NAMALWA (cell line): Measurements from ENCODE around the gene LDLRAD4.

Experiments
- DNase-seq: peaks from one replicate; pipeline ENCODE4 v3.0.0-alpha.2; 2015; ENCODE audit warnings: low spot score

LDLRAD4 gene

DNA sequence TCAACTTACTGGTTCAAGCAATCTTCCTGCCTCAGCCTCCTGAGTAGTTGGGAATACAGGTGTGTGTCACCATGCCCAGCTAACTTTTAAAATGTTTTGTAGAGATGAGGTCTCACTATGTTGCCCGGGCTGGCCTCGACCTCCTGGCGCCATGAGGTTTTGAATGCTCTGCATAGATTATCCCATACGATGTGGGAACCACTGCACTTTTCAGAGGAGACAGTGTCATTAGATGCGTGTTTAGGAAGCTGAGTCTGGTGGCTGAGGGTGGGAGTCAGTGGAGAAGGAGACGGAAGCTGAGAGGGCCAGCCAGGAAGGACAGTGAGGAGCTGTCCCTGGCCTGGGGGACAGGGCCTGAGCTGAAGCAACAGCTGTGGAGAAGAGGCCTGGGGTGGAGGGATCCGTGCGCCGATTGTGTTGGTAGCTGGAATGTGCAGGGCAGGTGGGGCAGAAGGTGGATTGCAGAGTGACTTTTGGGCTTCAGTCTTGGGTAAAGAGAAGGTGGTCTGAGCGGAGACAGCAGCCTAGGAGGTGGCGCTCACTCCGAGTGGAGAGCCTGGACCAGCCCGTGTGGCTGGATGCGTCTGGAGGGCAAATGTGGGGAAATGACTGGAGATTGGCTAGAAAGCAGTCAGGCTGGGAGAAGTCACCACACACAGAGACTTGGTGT lies 68.0 kb downstream of the LDLRAD4 start:
- no peak for DNase-seq

DNA sequence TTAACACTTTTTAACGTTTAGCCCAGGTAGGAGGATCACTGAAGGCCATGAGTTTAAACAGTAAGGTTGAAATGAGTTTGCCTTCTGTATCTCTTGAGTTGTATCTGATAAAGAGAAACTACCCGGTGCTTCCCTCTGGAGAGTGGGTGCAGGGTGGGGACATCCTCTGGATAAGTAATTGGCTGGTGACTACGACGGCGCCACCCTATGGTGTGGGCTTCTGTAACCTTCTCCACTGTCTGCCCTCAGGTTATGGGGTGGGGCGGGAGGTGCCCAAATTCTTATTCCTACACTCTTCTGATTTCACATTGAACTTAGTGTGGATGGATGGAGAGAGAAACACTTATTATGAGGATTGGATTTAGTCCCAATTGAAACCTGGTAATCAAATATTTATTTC lies 68.8 kb downstream of the LDLRAD4 start:
- no peak for DNase-seq

- no peak for DNase-seq
These were observed 70.1 kb downstream of the LDLRAD4 start for GRCh38 chr18:13288509-13289133.

- DNase-seq, result no peak
These were observed 71.1 kb downstream of the LDLRAD4 start for GRCh38 chr18:13289481-13290205.

- no peak for DNase-seq
These were observed 72.3 kb downstream of the LDLRAD4 start for GRCh38 chr18:13290856-13291271.

GRCh38 chr18:13291299-13291698 lies 72.7 kb downstream of the LDLRAD4 start:
- DNase-seq, result no peak

- DNase-seq, result no peak
These were observed 73.3 kb downstream of the LDLRAD4 start for GRCh38 chr18:13291745-13292447.

DNA sequence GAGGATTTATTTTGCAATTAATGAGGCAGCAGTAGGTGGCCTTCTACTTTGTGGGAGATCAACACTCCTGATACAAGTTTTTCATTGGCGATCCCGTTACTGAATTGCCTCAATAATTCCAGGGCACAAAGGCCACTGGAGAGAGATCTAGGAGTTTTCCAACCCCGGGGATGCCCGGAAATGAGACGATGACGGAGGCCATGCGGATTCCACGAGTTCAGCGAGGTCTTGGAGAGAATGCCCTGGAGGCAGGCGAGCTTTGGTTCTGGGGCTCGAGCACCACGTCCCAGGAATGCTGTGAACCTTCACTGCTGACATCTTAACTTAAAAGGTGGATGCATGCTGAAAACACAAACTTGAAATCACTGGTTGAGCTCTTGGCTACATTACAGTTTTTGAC lies 74.2 kb downstream of the LDLRAD4 start:
- DNase-seq, result no peak

GRCh38 chr18:13294309-13294708 lies 75.7 kb downstream of the LDLRAD4 start:
- no peak for DNase-seq

- DNase-seq, result no peak
These were observed 77.3 kb downstream of the LDLRAD4 start for GRCh38 chr18:13295894-13296293.

GRCh38 chr18:13296867-13297574 lies 78.5 kb downstream of the LDLRAD4 start:
- DNase-seq, result no peak

DNA sequence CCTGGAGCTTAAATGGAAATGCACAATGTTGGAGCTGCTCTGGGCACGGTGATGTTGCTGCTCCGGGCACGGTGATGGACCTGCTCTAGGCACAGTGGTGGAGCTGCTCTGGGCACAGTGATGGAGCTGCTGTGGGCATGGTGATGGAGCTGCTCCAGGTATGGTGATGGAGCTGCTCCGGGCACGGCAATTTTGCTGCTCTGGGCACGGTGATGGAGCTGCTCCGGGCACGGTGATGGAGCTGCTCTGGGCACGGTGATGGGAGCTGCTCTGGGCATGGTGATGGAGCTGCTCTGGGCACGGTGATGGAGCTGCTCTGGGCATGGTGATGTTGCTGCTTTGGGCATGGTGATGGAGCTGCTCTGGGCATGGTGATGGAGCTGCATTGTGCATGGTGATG lies 79.7 kb downstream of the LDLRAD4 start:
- no peak for DNase-seq

- DNase-seq, result no peak
These were observed 81.5 kb downstream of the LDLRAD4 start for GRCh38 chr18:13300029-13300428.

DNA sequence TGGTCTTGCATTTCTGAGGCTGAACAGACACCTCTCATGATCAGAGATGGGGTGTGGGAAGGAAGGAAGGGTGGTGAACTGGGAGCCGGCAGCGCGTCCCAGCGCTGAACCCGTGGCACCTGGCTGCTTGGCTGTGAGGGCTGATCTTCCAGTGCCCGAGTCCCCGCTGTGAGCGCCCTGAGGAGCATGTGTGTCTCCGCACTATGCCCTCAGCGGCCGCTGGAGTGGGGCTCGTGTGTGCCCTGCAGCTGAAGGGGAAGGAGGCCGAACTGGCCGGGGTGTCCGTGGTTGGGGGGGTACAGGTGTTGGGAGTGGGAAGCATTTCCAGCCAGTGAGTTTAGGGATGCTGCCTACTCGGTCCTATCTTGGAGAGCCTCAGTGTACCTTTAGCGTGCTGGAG lies 82.2 kb downstream of the LDLRAD4 start:
- DNase-seq, result no peak

DNA sequence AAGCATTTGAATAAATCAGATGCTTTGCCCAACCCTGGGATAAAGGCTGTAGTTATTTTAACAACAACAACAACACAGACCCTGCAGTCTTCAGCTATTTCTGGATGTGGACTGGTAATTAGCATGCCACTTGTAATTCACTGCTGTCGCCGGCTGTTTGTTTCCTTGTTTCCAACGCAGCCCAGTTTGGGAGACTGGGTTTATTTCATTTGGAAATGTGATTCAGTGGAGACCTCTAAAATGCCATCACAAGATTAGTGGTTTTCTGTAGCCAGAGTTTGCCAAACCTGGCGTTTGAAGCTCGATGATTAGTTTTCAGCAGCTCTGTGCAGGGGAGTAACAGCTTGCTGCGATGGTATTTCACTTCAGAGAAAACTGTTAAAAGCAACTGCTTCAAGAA lies 83.5 kb downstream of the LDLRAD4 start:
- no peak for DNase-seq

- DNase-seq, result peak; percentile 7
These were observed 84.1 kb downstream of the LDLRAD4 start for GRCh38 chr18:13302457-13303225.

GRCh38 chr18:13303756-13304364 lies 85.3 kb downstream of the LDLRAD4 start:
- no peak for DNase-seq

GRCh38 chr18:13305301-13305700 lies 86.7 kb downstream of the LDLRAD4 start:
- no peak for DNase-seq

- DNase-seq, result no peak
These were observed 88.0 kb downstream of the LDLRAD4 start for GRCh38 chr18:13306583-13306982.

DNA sequence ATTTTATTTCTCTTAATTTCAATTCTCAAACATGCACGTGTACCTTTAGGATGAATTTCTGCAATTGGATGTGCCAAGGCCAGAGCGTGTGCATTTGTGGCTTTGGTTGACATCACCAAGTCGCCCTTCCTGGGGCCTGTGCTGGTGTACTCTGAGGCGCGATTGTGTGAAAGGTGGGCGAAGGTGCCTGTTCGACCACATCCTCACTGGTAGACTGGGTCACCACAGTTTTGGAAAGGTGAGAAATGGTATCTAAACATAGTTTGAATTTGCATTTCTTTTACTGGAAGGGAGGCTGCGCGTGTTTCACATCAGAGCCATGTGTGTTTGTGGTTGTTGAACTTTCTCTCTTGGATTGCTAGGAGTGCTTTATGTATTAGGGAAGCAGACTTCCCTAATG lies 89.8 kb downstream of the LDLRAD4 start:
- no peak for DNase-seq
